ACC112 (cell line): ENCODE results near the gene SPECC1L.

Source experiments
- H2AFZ ChIP-seq: fragments of 200-600 bp; sonication (generic); one replicate; pipeline ENCODE4 v1.6.0; 2017; ENCODE audit warnings: antibody characterized with exemption, low read length; ENCODE audit not compliant: unreplicated experiment
- H3K27ac ChIP-seq: fragments of 200-600 bp; sonication (generic); 2 replicates; pipeline ENCODE4 v1.5.1; 2014; ENCODE audit warnings: low read depth, mild to moderate bottlenecking, antibody characterized with exemption, low read length, moderate library complexity
- H3K27me3 ChIP-seq: fragments of 200-600 bp; sonication (generic); 2 replicates; pipeline ENCODE4 v1.6.1; 2014; ENCODE audit warnings: mild to moderate bottlenecking, antibody characterized with exemption, low read length, moderate library complexity, mixed read lengths; ENCODE audit not compliant: insufficient read depth
- H3K36me3 ChIP-seq: fragments of 200-600 bp; sonication (generic); 2 replicates; pipeline ENCODE4 v1.6.1; 2016; ENCODE audit warnings: mild to moderate bottlenecking, antibody characterized with exemption, low read length, moderate library complexity, mixed read lengths; ENCODE audit not compliant: insufficient read depth
- H3K4me1 ChIP-seq: fragments of 200-600 bp; sonication (generic); one replicate; pipeline ENCODE4 v1.6.1; 2016; ENCODE audit warnings: low read length, mixed read lengths; ENCODE audit not compliant: insufficient read depth, unreplicated experiment, control insufficient read depth
- H3K4me3 ChIP-seq: fragments of 200-600 bp; sonication (generic); 2 replicates; pipeline ENCODE4 v1.5.1; 2014; ENCODE audit warnings: mild to moderate bottlenecking, low read depth, low read length
- H3K79me2 ChIP-seq: fragments of 200-600 bp; sonication (generic); one replicate; pipeline ENCODE4 v1.6.0; 2016; ENCODE audit warnings: low read length; ENCODE audit not compliant: control insufficient read depth, unreplicated experiment, insufficient read depth

SPECC1L gene

DNA sequence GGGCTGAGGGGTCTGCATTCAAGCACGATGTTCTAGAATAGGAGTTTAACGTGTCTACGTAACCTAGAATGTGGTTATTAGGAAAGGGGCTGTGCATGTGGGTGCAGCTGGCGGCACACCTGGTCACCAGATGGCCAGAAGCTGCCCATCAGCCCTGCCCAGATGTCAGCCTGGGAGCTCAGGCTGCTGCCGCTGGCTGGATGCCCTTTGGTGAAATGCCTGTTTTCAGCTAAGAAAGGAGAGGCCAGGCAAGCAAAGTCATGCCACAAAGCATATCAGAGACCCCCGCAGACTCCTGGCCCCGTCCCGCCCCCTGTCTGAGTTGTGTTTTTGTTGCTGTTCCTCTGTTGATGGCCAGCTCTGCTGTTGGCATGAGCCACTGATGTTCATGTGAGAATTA, 145.5 kb downstream of the SPECC1L start:
- Histone ChIP-seq H3K4me1 (no peaks in the 10 kb centered on the region), H2AFZ (no peak overlapping the region), H3K27ac (no peak overlapping the region), H3K36me3 (no peaks in the 10 kb centered on the region), H3K27me3 (no peaks in the 10 kb centered on the region), H3K79me2 (no peaks in the 10 kb centered on the region), H3K4me3 (no peak overlapping the region)

DNA sequence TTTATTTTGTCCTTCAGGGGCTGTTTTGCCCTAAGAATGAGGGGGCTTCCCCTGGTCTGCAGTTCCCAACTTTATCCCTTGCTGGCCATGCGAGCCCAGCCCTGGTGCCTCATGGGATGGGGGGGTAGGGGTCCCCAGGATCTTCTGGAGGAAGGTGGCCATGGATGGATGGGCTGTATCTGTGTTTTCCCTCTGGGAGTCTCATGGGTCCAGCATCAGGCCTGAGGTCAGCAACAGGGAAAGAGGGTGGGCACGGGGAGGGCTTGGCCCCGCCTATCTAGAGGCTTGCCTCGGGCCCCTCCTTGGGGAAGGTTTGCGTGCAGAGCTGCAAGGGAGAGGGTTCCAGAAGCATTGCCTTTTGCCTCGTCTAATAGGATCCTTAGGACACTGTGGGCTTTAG, 146.0 kb downstream of the SPECC1L start:
- Histone ChIP-seq H3K4me3 (no peak overlapping the region), H3K4me1 (no peaks in the 10 kb centered on the region), H3K79me2 (no peaks in the 10 kb centered on the region), H3K27me3 (no peaks in the 10 kb centered on the region), H3K27ac (no peak overlapping the region), H3K36me3 (no peaks in the 10 kb centered on the region), H2AFZ (no peak overlapping the region)

DNA sequence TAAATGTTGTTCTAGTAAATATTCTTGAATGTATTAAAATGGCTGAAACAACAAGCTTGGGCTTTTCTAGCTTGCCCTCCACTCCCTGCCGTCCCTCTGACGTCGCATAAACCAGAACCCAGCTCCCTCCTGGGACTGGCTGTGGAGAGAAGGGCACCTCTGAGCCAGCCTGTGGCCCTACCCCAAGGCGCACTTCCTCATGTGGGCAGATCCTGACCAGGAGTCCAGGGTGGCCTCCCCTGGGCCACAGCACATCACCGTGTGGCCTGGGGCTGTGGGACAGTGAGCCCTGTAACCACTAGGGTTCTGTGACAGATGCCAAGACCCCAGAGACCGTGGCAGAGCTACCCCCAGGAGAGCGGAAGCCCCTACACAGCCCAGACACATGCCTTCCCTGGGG, 146.6 kb downstream of the SPECC1L start:
- Histone ChIP-seq H3K79me2 (no peaks in the 10 kb centered on the region), H3K36me3 (no peaks in the 10 kb centered on the region), H3K4me1 (no peaks in the 10 kb centered on the region), H3K27ac (no peak overlapping the region), H3K4me3 (no peak overlapping the region), H2AFZ (no peak overlapping the region), H3K27me3 (no peaks in the 10 kb centered on the region)

DNA sequence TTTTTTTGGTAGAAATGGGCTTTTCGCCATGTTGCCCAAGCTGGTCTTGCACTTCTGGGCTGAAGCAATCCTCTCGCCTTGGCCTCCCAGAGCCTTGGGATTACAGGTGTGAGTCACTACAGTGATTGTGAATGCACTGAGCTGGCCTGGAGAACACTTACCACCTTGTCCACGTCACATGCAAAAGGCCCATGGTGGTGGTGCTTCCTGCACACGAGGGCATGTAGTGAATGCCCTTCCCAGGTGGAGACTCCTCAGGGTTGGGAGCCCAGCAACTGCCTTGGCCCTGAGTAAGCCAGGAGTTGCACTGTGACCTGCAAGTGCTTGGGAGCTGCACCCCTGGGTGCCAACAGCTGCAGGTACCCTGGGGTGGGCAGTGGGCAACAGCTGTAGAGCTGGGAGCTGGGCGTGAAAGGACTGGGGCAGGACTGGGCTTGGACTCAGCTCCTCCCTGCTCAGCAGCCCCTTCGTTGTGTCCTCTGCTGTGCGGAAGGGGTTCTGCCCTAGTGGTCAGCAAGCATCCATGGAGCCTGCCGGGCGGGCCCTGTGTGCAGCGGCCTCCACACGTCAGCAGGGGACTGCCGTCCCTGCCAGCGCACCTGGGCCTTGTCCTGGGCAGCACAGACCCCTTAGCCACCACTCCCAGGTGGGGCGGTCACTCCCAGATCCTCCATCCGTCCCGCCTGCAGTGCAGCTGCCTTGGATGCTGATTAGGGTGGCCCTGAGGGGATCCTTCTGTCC, 147.4 kb downstream of the SPECC1L start:
- Histone ChIP-seq H3K79me2 (no peaks in the 10 kb centered on the region), H3K4me1 (no peaks in the 10 kb centered on the region)

DNA sequence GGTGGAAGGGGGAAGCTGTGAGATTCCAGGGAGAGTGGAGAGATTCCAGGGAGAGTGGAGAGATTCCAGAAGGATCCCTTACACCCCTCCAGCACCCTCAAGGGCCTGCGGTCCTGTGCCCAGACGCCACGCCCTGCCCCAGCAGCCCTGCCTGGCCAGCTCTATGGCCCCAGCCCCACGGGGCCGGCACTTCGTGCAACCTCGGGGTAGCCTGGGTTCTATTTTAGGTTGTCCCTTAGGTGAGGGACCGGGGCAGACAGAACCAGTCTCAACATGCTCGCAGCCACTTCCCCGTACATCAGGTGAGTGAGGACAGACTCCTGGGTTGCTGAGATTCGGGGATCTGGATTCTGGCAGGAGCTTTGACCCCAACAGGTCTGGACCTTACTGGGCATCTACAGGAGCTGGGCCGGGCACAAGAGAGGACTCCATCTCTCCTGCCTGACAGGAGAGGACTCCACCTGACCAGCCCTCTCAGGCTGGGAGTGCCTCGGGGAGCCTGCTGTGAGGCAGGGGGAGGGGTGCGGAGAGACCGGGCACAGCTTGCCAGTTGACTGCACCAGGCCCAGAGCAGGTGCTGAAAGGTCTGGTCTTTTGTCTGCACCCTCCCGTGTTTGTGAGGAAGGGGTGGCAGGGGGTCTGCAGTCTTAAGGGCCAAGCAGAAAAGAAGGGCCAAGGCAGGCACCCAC, 148.3 kb downstream of the SPECC1L start:
- Histone ChIP-seq H3K4me3 (no peak overlapping the region), H3K27me3 (peaks cover under 1% of the 10 kb centered on the region; the same call in 1 of the 2 replicates), H3K79me2 (no peaks in the 10 kb centered on the region), H3K4me1 (no peaks in the 10 kb centered on the region), H3K36me3 (no peaks in the 10 kb centered on the region), H3K27ac (no peak overlapping the region), H2AFZ (no peak overlapping the region)

More for the DNA sequence above, 147.4 kb downstream of the SPECC1L start:
- H3K27ac ChIP-seq: no peak overlapping the region
- no peak overlapping the region for H3K4me3 ChIP-seq
- H3K36me3 ChIP-seq: no peaks in the 10 kb centered on the region
- H3K27me3 ChIP-seq: no peaks in the 10 kb centered on the region
- no peak overlapping the region for H2AFZ ChIP-seq

DNA sequence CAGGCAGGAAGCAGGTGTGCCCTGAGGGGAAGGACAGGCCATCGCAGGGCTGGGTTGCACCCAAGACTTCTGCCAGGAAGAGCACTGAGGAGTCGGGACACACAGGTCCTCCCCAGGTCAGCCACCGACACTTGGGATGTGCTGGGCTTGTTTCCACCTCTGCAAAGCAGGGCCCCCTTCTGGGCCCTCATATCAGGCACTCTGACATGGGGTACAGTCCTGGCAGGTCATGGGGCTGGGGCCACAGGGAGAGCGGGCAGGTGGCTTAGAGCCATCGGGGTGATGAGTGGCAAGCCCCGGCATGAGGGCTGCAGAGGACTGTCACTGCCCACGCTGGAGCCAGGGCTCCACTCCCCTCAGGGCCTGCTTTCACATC, 148.8 kb downstream of the SPECC1L start:
- peaks cover 5% of the 10 kb centered on the region; the same call in 1 of the 2 replicates for H3K27me3 ChIP-seq
- H3K79me2 ChIP-seq: no peaks in the 10 kb centered on the region
- H3K36me3 ChIP-seq: no peaks in the 10 kb centered on the region
- H3K4me1 ChIP-seq: no peaks in the 10 kb centered on the region
- no peak overlapping the region for H3K4me3 ChIP-seq
- H2AFZ ChIP-seq: no peak overlapping the region
- H3K27ac ChIP-seq: no peak overlapping the region

DNA sequence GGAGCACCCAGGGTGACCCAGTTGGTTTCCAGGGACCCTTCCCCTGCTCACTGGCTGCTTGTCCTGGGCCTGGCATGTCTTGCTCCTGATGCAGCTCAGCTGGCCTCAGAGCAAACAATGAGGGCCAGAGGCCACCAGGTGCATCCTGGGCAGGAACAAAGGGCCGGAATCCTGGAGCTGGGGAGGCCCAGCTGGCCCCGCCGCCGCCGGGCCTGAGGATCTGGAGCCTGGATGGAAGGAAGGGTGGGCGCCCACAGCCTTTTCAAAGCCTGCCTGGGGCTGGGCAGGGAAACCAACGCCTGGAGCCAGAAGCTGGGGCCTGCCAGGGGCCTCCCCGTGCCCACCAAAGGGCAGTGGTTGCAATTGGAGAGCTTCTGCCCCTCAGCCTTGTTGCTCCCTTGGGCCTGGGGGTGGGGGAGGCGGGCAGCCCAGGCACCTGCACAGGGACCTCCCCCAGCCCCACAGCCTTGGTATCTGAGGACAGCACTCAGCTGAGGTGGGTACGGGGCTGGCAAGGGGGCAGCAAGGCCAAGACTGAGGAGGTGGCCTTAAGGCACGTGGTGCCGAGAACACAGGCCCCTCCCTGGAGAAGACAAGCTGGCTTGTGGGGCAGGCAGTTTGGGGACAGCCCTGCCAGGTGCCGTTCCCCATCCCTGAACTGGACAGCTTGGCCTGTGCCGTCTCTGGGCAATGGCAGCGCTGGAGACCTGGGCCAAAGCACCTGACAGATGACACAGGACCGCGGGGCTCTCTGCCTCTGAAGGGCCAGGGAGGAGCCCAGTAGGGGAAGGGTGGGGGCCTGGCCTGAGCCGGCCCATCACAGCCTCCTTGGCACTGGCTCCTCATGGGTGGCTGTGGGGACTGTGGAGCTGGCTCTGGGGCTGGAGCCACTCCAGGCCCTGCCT, 149.7 kb downstream of the SPECC1L start:
- Histone ChIP-seq H3K79me2 (no peaks in the 10 kb centered on the region), H3K4me1 (no peaks in the 10 kb centered on the region), H3K4me3 (no peak overlapping the region), H3K27ac (no peak overlapping the region), H2AFZ (no peak overlapping the region), H3K36me3 (no peaks in the 10 kb centered on the region), H3K27me3 (peaks cover 9% of the 10 kb centered on the region; the same call in 1 of the 2 replicates)

DNA sequence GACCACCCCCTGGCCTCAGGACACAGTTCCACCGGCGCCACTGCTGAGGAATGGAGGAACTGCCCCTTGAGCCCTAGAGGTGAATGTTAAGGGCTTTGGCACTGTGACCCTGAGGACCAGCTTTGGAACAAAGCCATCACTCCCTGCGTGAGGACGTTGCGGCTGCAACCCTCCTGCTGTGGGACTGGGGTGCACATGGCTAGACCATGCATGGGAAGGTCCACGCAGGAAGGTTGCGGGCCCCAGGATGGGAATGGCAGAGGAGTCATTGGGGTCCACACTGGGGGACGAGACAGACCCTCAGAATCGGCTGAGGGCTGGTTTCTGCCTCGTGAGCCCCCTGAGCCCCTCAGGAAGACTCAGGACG, 150.3 kb downstream of the SPECC1L start:
- Histone ChIP-seq H3K4me1 (no peaks in the 10 kb centered on the region), H3K36me3 (no peaks in the 10 kb centered on the region), H3K79me2 (no peaks in the 10 kb centered on the region), H2AFZ (no peak overlapping the region), H3K27ac (no peak overlapping the region), H3K27me3 (peaks cover 9% of the 10 kb centered on the region; the same call in 1 of the 2 replicates), H3K4me3 (no peak overlapping the region)

DNA sequence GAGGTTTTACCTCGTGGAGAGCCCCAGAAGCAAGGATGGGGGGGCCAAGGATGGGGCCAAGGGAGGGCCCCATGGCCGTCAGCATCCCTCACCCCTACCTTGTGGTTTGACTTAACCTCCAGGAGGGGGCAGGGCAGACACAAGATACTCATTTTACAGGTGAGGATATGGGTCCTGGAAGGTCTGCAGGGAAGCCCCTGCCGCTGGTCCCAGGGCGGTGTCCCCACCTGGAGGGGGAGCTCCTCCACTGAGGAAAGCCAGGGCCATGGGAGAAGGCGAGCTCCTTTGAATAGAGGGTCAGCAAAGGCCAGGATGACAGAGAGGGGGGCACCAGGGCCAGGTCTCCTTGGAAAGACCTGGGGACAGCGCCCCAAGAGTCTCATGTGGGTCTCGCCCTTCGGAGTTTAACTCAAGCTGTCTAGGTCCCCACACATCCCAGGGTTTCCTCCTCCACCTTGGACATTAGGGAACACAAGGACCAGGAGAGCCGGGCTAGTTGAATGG, 150.8 kb downstream of the SPECC1L start:
- H3K27me3 ChIP-seq: peaks cover 9% of the 10 kb centered on the region; the same call in 1 of the 2 replicates
- H3K4me1 ChIP-seq: no peaks in the 10 kb centered on the region

DNA sequence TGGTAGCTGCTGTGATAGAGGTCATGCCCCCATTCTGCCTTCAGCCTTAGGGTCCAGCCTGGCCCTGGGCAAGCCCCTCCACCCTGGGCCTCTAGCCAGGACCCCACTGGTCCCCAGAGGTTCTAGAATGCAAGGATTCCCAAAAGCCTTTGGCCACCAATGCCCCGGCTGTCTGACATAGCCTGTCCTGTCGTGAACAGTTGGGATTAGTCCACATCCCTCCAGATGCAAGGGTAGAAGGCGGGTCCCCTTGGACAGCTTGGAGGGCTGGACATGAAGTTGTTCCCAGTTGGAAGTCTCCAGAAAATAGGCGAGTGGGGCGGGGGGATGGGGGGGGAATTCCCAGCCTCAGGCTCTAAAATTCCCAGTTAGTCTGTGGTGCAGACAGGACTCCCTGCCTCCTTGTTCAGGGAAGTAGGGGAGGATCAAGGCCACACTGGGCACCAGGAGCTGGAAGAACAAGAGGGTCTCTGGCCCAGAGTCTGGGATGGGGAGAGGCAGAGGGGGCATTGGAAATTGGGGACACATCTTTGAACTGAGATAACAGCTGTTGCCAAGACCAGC, 151.6 kb downstream of the SPECC1L start:
- Histone ChIP-seq H3K36me3 (no peaks in the 10 kb centered on the region), H3K79me2 (no peaks in the 10 kb centered on the region), H2AFZ (no peak overlapping the region), H3K27ac (no peak overlapping the region), H3K27me3 (peaks cover 9% of the 10 kb centered on the region; the same call in 1 of the 2 replicates), H3K4me1 (no peaks in the 10 kb centered on the region), H3K4me3 (no peak overlapping the region)

More for the DNA sequence above, 150.8 kb downstream of the SPECC1L start:
- no peak overlapping the region for H2AFZ ChIP-seq
- H3K79me2 ChIP-seq: no peaks in the 10 kb centered on the region
- no peaks in the 10 kb centered on the region for H3K36me3 ChIP-seq
- H3K4me3 ChIP-seq: no peak overlapping the region
- no peak overlapping the region for H3K27ac ChIP-seq
